GM21737 (cell line): ENCODE data around the gene ACSL3.
A peak's percentile ranks its signal among the peaks of the same experiment; 100 is the strongest.
"Not testable (repeated sequence)": the region's sequence is repeated elsewhere in the genome, so short reads cannot be mapped to it uniquely, and the experiment has no call there.

Experiments
- ATAC-seq: cut with Tn5 transposase; IDR thresholded peaks from one replicate; pipeline ENCODE4 v1.9.1; 2021; ENCODE audit warnings: mild to moderate bottlenecking, moderate library complexity; ENCODE audit not compliant: unreplicated experiment

ACSL3 gene

GRCh38 chr2:222860740-222861410, at the start of gene ACSL3:
TSS of gene ACSL3 (plus strand) at chr2:222861036. CDS start at chr2:222908773, 47,737 bp downstream.
- ATAC-seq = peak; percentile 98

GRCh38 chr2:222811828-222812227, 49.0 kb upstream of the ACSL3 start:
- no peak for ATAC-seq

GRCh38 chr2:222813177-222813843, 47.5 kb upstream of the ACSL3 start:
- peak; percentile 92 for ATAC-seq

- ATAC-seq = no peak
Observed at GRCh38 chr2:222819722-222820333, 41.0 kb upstream of the ACSL3 start.

GRCh38 chr2:222823183-222823930, 37.5 kb upstream of the ACSL3 start:
- no peak for ATAC-seq

- no peak for ATAC-seq
Observed at GRCh38 chr2:222825031-222825430, 35.8 kb upstream of the ACSL3 start.

GRCh38 chr2:222827417-222827816, 33.4 kb upstream of the ACSL3 start:
- no peak for ATAC-seq

- ATAC-seq = no peak
Observed at GRCh38 chr2:222828572-222828971, 32.3 kb upstream of the ACSL3 start.

- no peak for ATAC-seq
Observed at GRCh38 chr2:222830164-222830563, 30.7 kb upstream of the ACSL3 start.

- no peak for ATAC-seq
Observed at GRCh38 chr2:222833410-222833809, 27.4 kb upstream of the ACSL3 start.

GRCh38 chr2:222835143-222835822, 25.6 kb upstream of the ACSL3 start:
- no peak for ATAC-seq

- no peak for ATAC-seq
Observed at GRCh38 chr2:222835823-222836151, 25.0 kb upstream of the ACSL3 start.

GRCh38 chr2:222837643-222838056, 23.2 kb upstream of the ACSL3 start:
- ATAC-seq = no peak

- no peak for ATAC-seq
Observed at GRCh38 chr2:222840060-222840802, 20.6 kb upstream of the ACSL3 start.

GRCh38 chr2:222842491-222843174, 18.2 kb upstream of the ACSL3 start:
- ATAC-seq = no peak

GRCh38 chr2:222844323-222844722, 16.5 kb upstream of the ACSL3 start:
- ATAC-seq = no peak

GRCh38 chr2:222845314-222845713, 15.5 kb upstream of the ACSL3 start:
- ATAC-seq = not testable (repeated sequence)

GRCh38 chr2:222846003-222846402, 14.8 kb upstream of the ACSL3 start:
- ATAC-seq = no peak

GRCh38 chr2:222848031-222848430, 12.8 kb upstream of the ACSL3 start:
- not testable (repeated sequence) for ATAC-seq

GRCh38 chr2:222848862-222849261, 12.0 kb upstream of the ACSL3 start:
- ATAC-seq = no peak
